ENCODE data around the gene EEF1AKMT4.

Gene EEF1AKMT4

GRCh38 chr3:184230603-184231528 lies 18.6 kb upstream of the EEF1AKMT4 start:
- peak overlapping the region; percentile 1; the same call in 1 of the 2 replicates for H3K27ac ChIP-seq

GRCh38 chr3:184231671-184232070 lies 17.8 kb upstream of the EEF1AKMT4 start:
- no peak overlapping the region for H3K27ac ChIP-seq
- TF ChIP-seq ZFX (IDR thresholded peaks at IDR 0.05) = no peak
- TF ChIP-seq CTCF (conservative IDR thresholded peaks at IDR 0.05) = no peak

More at GRCh38 chr3:184230603-184231528, 18.6 kb upstream of the EEF1AKMT4 start:
- no peak for TF ChIP-seq CTCF (conservative IDR thresholded peaks at IDR 0.05)
- TF ChIP-seq ZFX (IDR thresholded peaks at IDR 0.05) = peak; percentile 51; the same call in 1 of the 2 replicates

- H3K27ac ChIP-seq = no peak overlapping the region
- TF ChIP-seq ZFX (IDR thresholded peaks at IDR 0.05) (no peak), CTCF (conservative IDR thresholded peaks at IDR 0.05) (no peak)
Measured at GRCh38 chr3:184233127-184233843, 16.2 kb upstream of the EEF1AKMT4 start.

- no peak for TF ChIP-seq CTCF (conservative IDR thresholded peaks at IDR 0.05)
- TF ChIP-seq ZFX (IDR thresholded peaks at IDR 0.05) = no peak
- H3K27ac ChIP-seq = no peak overlapping the region
Measured at GRCh38 chr3:184234224-184234623, 15.2 kb upstream of the EEF1AKMT4 start.

GRCh38 chr3:184234671-184235380 lies 14.6 kb upstream of the EEF1AKMT4 start:
- TF ChIP-seq CTCF (conservative IDR thresholded peaks at IDR 0.05) (no peak), ZFX (IDR thresholded peaks at IDR 0.05) (no peak)
- H3K27ac ChIP-seq = no peak overlapping the region

- H3K27ac ChIP-seq = no peak overlapping the region
- no peak for TF ChIP-seq CTCF (conservative IDR thresholded peaks at IDR 0.05)
- no peak for TF ChIP-seq ZFX (IDR thresholded peaks at IDR 0.05)
Measured at GRCh38 chr3:184235381-184236032, 14.0 kb upstream of the EEF1AKMT4 start.
